K562 (cell line): ENCODE measurements around the gene ZBTB25. TPM values are rescaled to one million over a fixed set of nuclear protein-coding genes. Genes with fewer than 3 reads are reported as not detected.

Source experiments
- ATAC-seq: fragments of 200-7000 bp; cut with Tn5 transposase; 3 replicates; pipeline ENCODE4 v1.9.1; 2020; ENCODE audit warnings: moderate library complexity
- BruUV-seq: library from RNA; stranded (reverse); fragments of 400-500 nt; replicated peaks from 2 replicates; lab custom pipeline; 2021; lab: Mats Ljungman, UMichigan
- CTCF ChIA-PET: fragments of 300-600 bp; formaldehyde crosslinking; extraction: SDS; loops from one replicate; lab custom pipeline; 2021; ENCODE audit warnings: low intra/inter-chr PET ratio; lab: Yijun Ruan, JAX
- POLR2A ChIA-PET: fragments of 300-600, 350-650 bp; sonication (Branson Sonifier 250); formaldehyde crosslinking; extraction: SDS; loops from one replicate; lab custom pipeline; 2021; ENCODE audit warnings: antibody characterized with exemption, inconsistent platforms; lab: Yijun Ruan, JAX
- DNase-seq, 4 experiments: peaks; one replicate each; pipeline versions ENCODE4 v3.0.0 to v3.0.0-alpha.2; 2011 to 2018; ENCODE audit warnings: low spot score in 3 of 4, mixed read lengths in 3 of 4; ENCODE audit errors: extremely low read depth in 1 of 4
- FAIRE-seq: peaks from 2 replicates; lab custom pipeline; 2011; peaks lifted over from hg19 to GRCh38; lab: Jason Lieb, UNC
- H2AFZ ChIP-seq: 2 replicates; pipeline ENCODE4 v1.6.0; 2011; ENCODE audit warnings: low read depth, low read length, control low read depth, inconsistent platforms
- H3K27ac ChIP-seq: fragments of 200-600 bp; 3 replicates; pipeline ENCODE4 v1.8.0; 2011; ENCODE audit warnings: low read depth, mild to moderate bottlenecking, control low read depth, inconsistent platforms, low read length, moderate library complexity, mixed read lengths; ENCODE audit errors: extremely low read depth
- H3K27me3 ChIP-seq, 2 experiments: fragments of 300-600 bp in 1 of 2; 2 replicates in 1 of 2; 3 replicates in 1 of 2; pipeline versions ENCODE4 v1.6.0 to v1.8.0; 2011; ENCODE audit warnings: inconsistent platforms in 2 of 2, low read length in 2 of 2, mild to moderate bottlenecking in 1 of 2, mixed read lengths in 1 of 2, moderate library complexity in 1 of 2; ENCODE audit not compliant: control insufficient read depth in 2 of 2, insufficient read depth in 2 of 2
- H3K36me3 ChIP-seq: fragments of 300-600 bp; 3 replicates; pipeline ENCODE4 v1.8.0; 2011; ENCODE audit warnings: mild to moderate bottlenecking, low read length, inconsistent platforms; ENCODE audit not compliant: control insufficient read depth, insufficient read depth
- H3K4me1 ChIP-seq, 2 experiments: fragments of 200-600 bp in 1 of 2; replicated peaks in 1 of 2; 2 replicates in 1 of 2; 3 replicates in 1 of 2; pipeline versions ENCODE4 v1.5.1 to v1.8.0; 2011; ENCODE audit warnings: inconsistent platforms in 2 of 2, low read length in 2 of 2, mild to moderate bottlenecking in 1 of 2, mixed read lengths in 1 of 2, moderate library complexity in 1 of 2; ENCODE audit not compliant: control insufficient read depth in 2 of 2, insufficient read depth in 2 of 2
- H3K4me2 ChIP-seq: 2 replicates; pipeline ENCODE4 v1.6.1; 2011; ENCODE audit warnings: low read length, control low read depth, inconsistent platforms, mixed read lengths; ENCODE audit not compliant: insufficient read depth
- H3K4me3 ChIP-seq: fragments of 200-600 bp; sonication (generic), shearing (Covaris generic); 2 replicates; pipeline ENCODE4 v1.5.1; 2016; ENCODE audit warnings: control low read depth, inconsistent platforms
- H3K79me2 ChIP-seq: fragments of 200-600 bp; 3 replicates; pipeline ENCODE4 v1.8.0; 2011; ENCODE audit warnings: low read length, inconsistent platforms; ENCODE audit not compliant: control insufficient read depth, insufficient read depth
- H3K9ac ChIP-seq, 2 experiments: 2 replicates each; pipeline versions ENCODE4 v1.6.0 to v1.6.1; 2011; ENCODE audit warnings: low read depth in 2 of 2, low read length in 2 of 2, control low read depth in 1 of 2, inconsistent platforms in 1 of 2, mild to moderate bottlenecking in 1 of 2, mixed read lengths in 1 of 2; ENCODE audit not compliant: insufficient read depth in 1 of 2
- H3K9me1 ChIP-seq: one replicate; pipeline ENCODE4 v1.6.0; 2011; ENCODE audit warnings: inconsistent platforms, mild to moderate bottlenecking, low read length, moderate library complexity; ENCODE audit not compliant: control insufficient read depth, insufficient read depth
- H3K9me3 ChIP-seq: replicated peaks from 2 replicates; pipeline ENCODE4 v1.5.1; 2011; ENCODE audit warnings: low read depth, low read length, inconsistent platforms; ENCODE audit not compliant: control insufficient read depth, insufficient read depth
- H4K20me1 ChIP-seq: replicated peaks from 2 replicates; pipeline ENCODE4 v1.6.1; 2011; ENCODE audit warnings: low read length, inconsistent platforms, mixed read lengths; ENCODE audit not compliant: control insufficient read depth, insufficient read depth
- MYBL2 ChIP-seq, 2 experiments: fragments of 450-650 bp in 1 of 2; sonication (generic) in 1 of 2; formaldehyde crosslinking in 1 of 2; IDR thresholded peaks; 2 replicates each; pipeline versions ENCODE4 v1.6.1 to v1.8.1; 2017 to 2022; ENCODE audit warnings: borderline replicate concordance in 1 of 2, inconsistent platforms in 1 of 2, low read depth in 1 of 2, mild to moderate bottlenecking in 1 of 2, missing genetic modification reagents in 1 of 2, moderate library complexity in 1 of 2
- SNIP1 ChIP-seq: fragments of 450-650 bp; IDR thresholded peaks from 2 replicates; pipeline ENCODE4 v1.7.1; 2017; ENCODE audit warnings: low read depth, mild to moderate bottlenecking
- ZNF717 ChIP-seq: fragments of 250-450 bp; sonication (Bioruptor Pico); IDR thresholded peaks from 2 replicates; pipeline ENCODE4 v1.5.0; 2021
- WGBS: fragments of 100-300 bp; shearing (Covaris generic); methylation state at CpG from one replicate; pipeline ENCODE4 v1.1.6; 2016; ENCODE audit warnings: low coverage, mixed read lengths; ENCODE audit not compliant: insufficient coverage; ENCODE audit errors: missing lambda C conversion rate; 5-methylcytosine and 5-hydroxymethylcytosine counted together
- in situ Hi-C: fragments of 300-500 bp; cut with MboI; formaldehyde crosslinking; loops from 4 replicates; pipeline ENCODE4 v1.15.0; 2018; ENCODE audit warnings: inconsistent platforms, mixed read lengths
- intact Hi-C: fragments of 100-400 bp; cut with micrococcal nuclease; formaldehyde crosslinking; loops from 2 replicates; pipeline ENCODE4 v1.14.2; 2022
- polyA plus RNA-seq, 8 experiments: library from polyadenylated mRNA; depleted of rRNA in 4 of 8; stranded (reverse) in 5 of 8; unstranded in 3 of 8; fragments of >200 nt; fragmentation: Nextera tagmentation in 2 of 8; fragmentation: Illumina TruSeq in 1 of 8; extraction: Ambion mirVana in 2 of 8; extraction: Trizol in 1 of 8; gene quantifications; 2 replicates each; pipeline versions ENCODE4 v1.2.1 to v1.2.3, GENCODE V29; 2011 to 2014; ENCODE audit warnings: inconsistent platforms in 1 of 8, missing spikeins in 1 of 8
- total RNA-seq, 7 experiments: library from RNA; depleted of rRNA in 6 of 7; stranded (reverse); fragments of >200 nt in 6 of 7; fragmentation: Illumina TruSeq in 2 of 7; extraction: Trizol in 2 of 7; gene quantifications; 2 replicates each; pipeline versions ENCODE4 v1.2.1 to v1.2.3, GENCODE V29; 2011 to 2021; ENCODE audit warnings: low replicate concordance in 1 of 7
- TF ChIP-seq, protein P1 (sequence below): fragments of 450-650 bp; formaldehyde crosslinking; IDR thresholded peaks from 2 replicates; pipeline ENCODE4 v1.4.0; 2020; ENCODE audit warnings: mild to moderate bottlenecking, mixed read lengths
- TF ChIP-seq, protein P2 (sequence below): fragments of 450-650 bp; formaldehyde crosslinking; IDR thresholded peaks from 2 replicates; pipeline ENCODE4 v1.4.0; 2020; ENCODE audit warnings: mild to moderate bottlenecking, moderate library complexity
- TF ChIP-seq, protein P3 (sequence below): IDR thresholded peaks from 2 replicates; pipeline ENCODE4 v1.6.1; 2011; ENCODE audit not compliant: insufficient read length; ENCODE audit errors: extremely low read depth

ZBTB25 gene
- total and polyA plus RNA-seq, 9 of the 15 experiments (the other 6 are each of a cell fraction or from before 2014, with no cell fraction given) = 0.61 to 3.9 (median 2.3) TPM

DNA sequence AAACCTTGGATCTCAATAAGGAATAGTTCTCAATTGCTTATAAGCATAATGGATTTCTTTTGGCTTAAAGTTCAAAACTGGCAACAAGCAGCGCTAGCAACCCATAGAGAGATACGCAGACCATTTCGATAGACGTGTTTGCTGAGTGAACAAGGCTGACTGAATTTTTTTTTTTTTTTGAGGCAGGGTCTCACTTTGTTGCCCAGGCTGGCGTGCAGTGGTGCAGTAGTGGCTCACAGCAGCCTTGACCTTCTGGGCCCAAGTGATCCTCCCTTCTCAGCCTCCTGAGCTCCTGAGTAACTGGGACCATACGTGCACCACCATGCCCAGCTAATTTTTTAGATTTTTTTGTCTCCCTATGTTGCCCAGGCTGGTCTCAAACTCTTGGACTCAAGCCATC, 39.8 kb downstream of the ZBTB25 start:
- DNase-seq = no peak
- no peaks in the 10 kb centered on the region for H3K27me3 ChIP-seq
- H3K27ac ChIP-seq = no peak overlapping the region
- no peaks in the 10 kb centered on the region for H3K9me1 ChIP-seq
- H3K4me1 ChIP-seq = peaks cover 8 to 9% of the 10 kb centered on the region in 2 experiments; a peak in 4 of 5 replicates
- H3K79me2 ChIP-seq = no peaks in the 10 kb centered on the region
- POLR2A ChIA-PET = interaction anchor here (0.6 to 2.3 kb wide), 5 partner anchors 8 to 34 kb away, joined by 3 to 9 read pairs (median 3); no protein-coding TSS in a partner anchor
- TF ChIP-seq, protein P1, sequence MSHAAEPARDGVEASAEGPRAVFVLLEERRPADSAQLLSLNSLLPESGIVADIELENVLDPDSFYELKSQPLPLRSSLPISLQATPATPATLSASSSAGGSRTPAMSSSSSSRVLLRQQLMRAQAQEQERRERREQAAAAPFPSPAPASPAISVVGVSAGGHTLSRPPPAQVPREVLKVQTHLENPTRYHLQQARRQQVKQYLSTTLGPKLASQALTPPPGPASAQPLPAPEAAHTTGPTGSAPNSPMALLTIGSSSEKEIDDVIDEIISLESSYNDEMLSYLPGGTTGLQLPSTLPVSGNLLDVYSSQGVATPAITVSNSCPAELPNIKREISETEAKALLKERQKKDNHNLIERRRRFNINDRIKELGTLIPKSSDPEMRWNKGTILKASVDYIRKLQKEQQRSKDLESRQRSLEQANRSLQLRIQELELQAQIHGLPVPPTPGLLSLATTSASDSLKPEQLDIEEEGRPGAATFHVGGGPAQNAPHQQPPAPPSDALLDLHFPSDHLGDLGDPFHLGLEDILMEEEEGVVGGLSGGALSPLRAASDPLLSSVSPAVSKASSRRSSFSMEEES = no peak
- TF ChIP-seq, protein P2, sequence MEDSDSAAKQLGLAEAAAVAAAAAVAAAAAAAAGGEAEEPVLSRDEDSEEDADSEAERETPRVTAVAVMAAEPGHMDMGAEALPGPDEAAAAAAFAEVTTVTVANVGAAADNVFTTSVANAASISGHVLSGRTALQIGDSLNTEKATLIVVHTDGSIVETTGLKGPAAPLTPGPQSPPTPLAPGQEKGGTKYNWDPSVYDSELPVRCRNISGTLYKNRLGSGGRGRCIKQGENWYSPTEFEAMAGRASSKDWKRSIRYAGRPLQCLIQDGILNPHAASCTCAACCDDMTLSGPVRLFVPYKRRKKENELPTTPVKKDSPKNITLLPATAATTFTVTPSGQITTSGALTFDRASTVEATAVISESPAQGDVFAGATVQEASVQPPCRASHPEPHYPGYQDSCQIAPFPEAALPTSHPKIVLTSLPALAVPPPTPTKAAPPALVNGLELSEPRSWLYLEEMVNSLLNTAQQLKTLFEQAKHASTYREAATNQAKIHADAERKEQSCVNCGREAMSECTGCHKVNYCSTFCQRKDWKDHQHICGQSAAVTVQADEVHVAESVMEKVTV (CRISPR knock-in tag) = no peak
- TF ChIP-seq MYBL2 (IDR thresholded peaks at IDR 0.05; ENCODE audit: low read depth) = no peak
- no peak for TF ChIP-seq MYBL2 (CRISPR knock-in tag; IDR thresholded peaks at IDR 0.05; ENCODE audit: borderline replicate concordance)
- no peak for TF ChIP-seq SNIP1
- TF ChIP-seq, protein P3, sequence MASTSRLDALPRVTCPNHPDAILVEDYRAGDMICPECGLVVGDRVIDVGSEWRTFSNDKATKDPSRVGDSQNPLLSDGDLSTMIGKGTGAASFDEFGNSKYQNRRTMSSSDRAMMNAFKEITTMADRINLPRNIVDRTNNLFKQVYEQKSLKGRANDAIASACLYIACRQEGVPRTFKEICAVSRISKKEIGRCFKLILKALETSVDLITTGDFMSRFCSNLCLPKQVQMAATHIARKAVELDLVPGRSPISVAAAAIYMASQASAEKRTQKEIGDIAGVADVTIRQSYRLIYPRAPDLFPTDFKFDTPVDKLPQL = no peak
- no peak for TF ChIP-seq ZNF717 (CRISPR knock-in tag)
- H3K4me3 ChIP-seq = no peak overlapping the region
- H3K36me3 ChIP-seq = peaks cover 17% of the 10 kb centered on the region; the same call in 2 of the 3 replicates
- H4K20me1 ChIP-seq = no peaks in the 10 kb centered on the region; the same call in 1 of the 2 replicates
- ATAC-seq = no peak
- no TSS peak for BruUV-seq
- H2AFZ ChIP-seq = no peak overlapping the region
- 83% methylated on average over 6 of the region's 6 CpGs for WGBS
- CTCF ChIA-PET = no interaction called here
- H3K9me3 ChIP-seq = no peaks in the 10 kb centered on the region
- intact Hi-C loops = no loop called here
- in situ Hi-C loops = loop anchor here (10.0 kb wide), 1 partner anchor 119 kb away; no protein-coding TSS in a partner anchor
- FAIRE-seq = no peak
- no peak overlapping the region for H3K4me2 ChIP-seq
- no peak overlapping the region for H3K9ac ChIP-seq
